HCT116 (cell line): ENCODE results near the gene SSB.

Experiments used
- CEBPB ChIP-seq: IDR thresholded peaks from 2 replicates; pipeline ENCODE4 v1.6.1; 2012; ENCODE audit warnings: low read depth
- CTCF ChIP-seq, 3 experiments: fragments of 200-600 bp in 1 of 3; sonication (generic) in 1 of 3; IDR thresholded peaks in 2 of 3; conservative IDR thresholded peaks in 1 of 3; 2 replicates each; pipeline ENCODE4 v1.5.1; 2012 to 2017; ENCODE audit warnings: low read depth in 2 of 3, low read length in 2 of 3, antibody characterized with exemption in 1 of 3, borderline replicate concordance in 1 of 3, control low read depth in 1 of 3, mild to moderate bottlenecking in 1 of 3, mixed read lengths in 1 of 3, mixed run types in 1 of 3, moderate library complexity in 1 of 3; ENCODE audit not compliant: insufficient read depth in 1 of 3
- EZH2 ChIP-seq: fragments of 200-600 bp; sonication (generic); IDR thresholded peaks from 2 replicates; pipeline ENCODE4 v1.6.1; 2017; ENCODE audit warnings: antibody characterized with exemption, mixed run types
- EZH2phosphoT487 ChIP-seq: fragments of 200-600 bp; IDR thresholded peaks from 2 replicates; pipeline ENCODE4 v1.6.1; 2018; ENCODE audit warnings: antibody characterized with exemption, borderline replicate concordance
- FOSL1 ChIP-seq: IDR thresholded peaks from 2 replicates; pipeline ENCODE4 v1.6.1; 2012; ENCODE audit warnings: low read depth
- JUND ChIP-seq: IDR thresholded peaks from 2 replicates; pipeline ENCODE4 v1.6.1; 2012
- MAX ChIP-seq: IDR thresholded peaks from 2 replicates; pipeline ENCODE4 v1.6.1; 2012
- POLR2A ChIP-seq: IDR thresholded peaks from 2 replicates; pipeline ENCODE4 v1.7.0; 2011; ENCODE audit warnings: borderline replicate concordance; ENCODE audit not compliant: insufficient read depth, insufficient read length; ENCODE audit errors: extremely low read depth
- REST ChIP-seq: IDR thresholded peaks from 2 replicates; pipeline ENCODE4 v1.6.1; 2012; ENCODE audit warnings: low read depth

- no peak for TF ChIP-seq EZH2
- TF ChIP-seq CTCF (IDR thresholded peaks at IDR 0.05 in 2 of 3, conservative IDR thresholded peaks at IDR 0.05 in 1 of 3; ENCODE audit: borderline replicate concordance in 1 of 3, insufficient read depth in 1 of 3, low read depth in 2 of 3, low read length in 2 of 3): no peak
- no peak for TF ChIP-seq JUND
- no peak for TF ChIP-seq CEBPB
- no peak for TF ChIP-seq EZH2phosphoT487
- TF ChIP-seq REST: no peak
- TF ChIP-seq MAX: peak; percentile 2; the same call in 1 of the 2 replicates
- peak; percentile 90 for TF ChIP-seq POLR2A
- TF ChIP-seq FOSL1: no peak
Measured at GRCh38 chr2:169827272-169828140, 28.8 kb downstream of the SSB start, which contains the start of gene UBR3.
